GM19099 (cell line): ENCODE data around the gene FOXF2.

Experiments used
- POLR2A ChIP-seq: IDR thresholded peaks from 3 replicates; pipeline ENCODE4 v1.6.1; 2011; ENCODE audit warnings: low read depth; ENCODE audit not compliant: insufficient read length; ENCODE audit errors: extremely low read depth

Gene FOXF2

DNA sequence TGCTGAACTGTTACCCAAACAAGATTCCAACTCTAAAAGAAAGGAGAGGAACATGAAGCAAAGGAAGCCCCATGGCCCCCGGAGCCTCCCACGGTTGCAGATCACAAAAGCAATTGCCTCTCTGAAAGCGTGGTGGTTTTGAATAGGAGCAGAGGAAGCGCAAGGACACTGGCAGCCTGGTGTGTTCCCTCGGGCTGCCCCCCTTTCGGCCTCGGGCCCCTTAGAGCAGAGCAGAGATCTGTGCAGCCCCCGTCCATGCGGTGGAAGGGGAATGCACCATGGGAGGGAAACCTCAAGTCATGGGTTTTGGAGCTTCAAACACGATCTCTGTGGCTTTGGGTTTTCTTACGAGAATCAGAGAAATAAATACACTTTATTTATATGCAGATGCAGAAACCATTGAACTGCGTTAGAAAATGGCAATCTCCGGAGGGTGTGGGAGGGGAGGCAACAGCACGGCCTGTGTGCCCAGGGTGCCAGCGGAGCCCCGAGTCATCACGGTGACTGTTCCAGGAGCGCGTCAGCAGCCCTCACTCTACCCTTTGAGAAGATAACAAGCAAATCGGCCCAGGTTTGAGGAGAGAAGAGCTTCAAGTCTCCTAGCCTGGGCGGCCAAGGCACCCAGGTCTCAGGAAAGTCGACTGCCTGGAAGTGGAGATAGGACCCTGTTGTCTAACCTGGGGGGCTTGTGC is 20.5 kb downstream of the FOXF2 start:
- TF ChIP-seq POLR2A = no peak

DNA sequence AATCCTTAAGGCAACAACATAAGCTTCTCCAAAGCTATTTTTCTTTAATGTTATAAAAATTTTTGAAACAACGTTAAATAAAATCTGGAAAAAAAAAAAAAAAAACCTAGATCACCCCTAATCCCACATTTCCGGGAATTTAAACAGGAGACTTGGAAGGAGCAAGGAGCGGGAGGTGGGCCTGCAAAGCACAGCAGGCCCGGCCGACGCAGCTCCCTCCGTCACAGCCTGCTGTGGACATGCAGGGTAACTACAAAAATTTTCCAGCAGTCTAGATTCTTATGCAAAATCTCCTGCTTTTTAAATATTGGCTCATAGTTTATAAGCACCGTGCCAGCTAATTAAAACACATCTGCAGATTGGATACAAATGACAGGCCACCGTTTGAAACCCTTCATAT is 23.5 kb downstream of the FOXF2 start:
- no peak for TF ChIP-seq POLR2A

DNA sequence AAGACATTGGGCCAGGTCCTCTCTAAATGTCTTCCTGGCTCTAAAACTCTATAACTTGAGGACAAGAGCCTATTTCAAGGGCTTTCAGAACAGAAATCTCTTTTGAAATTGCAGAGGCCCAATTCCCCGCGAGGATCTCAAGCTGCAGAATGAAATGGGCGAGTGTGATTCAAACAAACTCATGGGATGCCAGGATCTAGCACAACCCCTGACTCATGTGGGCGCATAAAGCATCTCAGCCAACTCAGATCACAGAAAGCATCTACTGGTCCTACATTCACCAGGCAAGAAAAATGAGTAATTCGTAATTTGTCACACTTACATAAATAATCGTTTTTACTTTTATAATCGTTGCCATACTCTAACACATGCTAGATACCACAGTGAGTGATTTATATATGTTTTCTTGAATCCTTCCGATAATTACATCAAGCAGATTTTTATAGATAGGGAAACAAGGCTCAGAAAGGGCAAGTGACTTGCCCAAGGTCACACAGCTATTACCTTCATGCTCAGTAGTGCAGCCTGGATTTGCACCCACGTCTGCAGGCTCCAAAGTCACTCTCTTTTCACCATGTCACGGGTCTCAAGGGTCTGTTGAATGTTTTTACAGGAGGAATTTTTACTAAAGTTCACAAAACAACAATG is 26.2 kb downstream of the FOXF2 start:
- no peak for TF ChIP-seq POLR2A

DNA sequence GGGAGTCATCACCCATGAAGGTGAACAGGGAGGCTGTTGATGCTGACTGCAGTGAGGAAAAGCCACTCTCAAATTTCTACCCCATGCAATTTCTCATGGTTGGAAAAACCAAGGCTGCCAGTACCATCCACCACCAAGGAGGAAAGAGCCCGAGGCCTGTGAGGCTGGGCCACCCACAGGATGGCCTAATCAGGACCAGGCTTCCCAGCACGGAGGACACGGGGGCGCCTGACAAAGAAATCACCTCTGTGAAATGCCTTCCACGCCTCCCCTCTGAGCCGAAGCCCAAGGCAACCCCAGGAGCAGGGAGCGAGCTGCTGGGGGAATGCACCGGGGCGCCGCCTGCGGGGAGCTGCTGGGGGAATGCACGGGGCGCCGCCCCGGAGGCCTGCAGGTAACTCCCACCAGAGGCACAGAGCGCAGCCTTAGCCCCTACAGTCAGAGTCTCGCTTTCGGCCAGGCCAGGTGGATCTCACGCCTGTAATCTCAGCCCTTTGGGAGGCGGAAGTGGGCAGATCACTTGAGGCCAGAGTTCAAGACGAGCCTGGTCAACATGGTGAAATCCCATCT is 26.9 kb downstream of the FOXF2 start:
- TF ChIP-seq POLR2A = no peak

GRCh38 chr6:1416820-1417219 is 27.4 kb downstream of the FOXF2 start:
- TF ChIP-seq POLR2A = no peak

DNA sequence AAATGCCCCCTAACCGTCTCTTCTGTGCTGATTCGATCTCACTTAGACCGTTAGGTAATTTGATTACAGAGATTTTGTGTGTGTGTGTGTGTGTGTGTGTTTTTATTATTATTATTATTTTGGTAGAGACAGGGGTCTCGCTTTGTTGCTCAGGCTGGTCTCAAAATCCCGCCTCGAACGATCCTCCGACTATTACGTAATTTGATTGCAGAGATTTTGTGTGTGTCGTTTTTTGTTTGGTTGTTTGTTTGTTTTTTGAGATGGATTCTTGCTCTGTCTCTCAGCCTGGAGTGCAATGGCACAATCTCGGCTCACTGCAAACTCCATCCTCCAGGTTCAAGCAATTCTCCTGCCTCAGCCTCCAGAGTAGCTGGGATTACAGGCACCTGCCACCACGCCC is 28.3 kb downstream of the FOXF2 start:
- no peak for TF ChIP-seq POLR2A

GRCh38 chr6:1418471-1419191 is 29.3 kb downstream of the FOXF2 start:
- no peak for TF ChIP-seq POLR2A

DNA sequence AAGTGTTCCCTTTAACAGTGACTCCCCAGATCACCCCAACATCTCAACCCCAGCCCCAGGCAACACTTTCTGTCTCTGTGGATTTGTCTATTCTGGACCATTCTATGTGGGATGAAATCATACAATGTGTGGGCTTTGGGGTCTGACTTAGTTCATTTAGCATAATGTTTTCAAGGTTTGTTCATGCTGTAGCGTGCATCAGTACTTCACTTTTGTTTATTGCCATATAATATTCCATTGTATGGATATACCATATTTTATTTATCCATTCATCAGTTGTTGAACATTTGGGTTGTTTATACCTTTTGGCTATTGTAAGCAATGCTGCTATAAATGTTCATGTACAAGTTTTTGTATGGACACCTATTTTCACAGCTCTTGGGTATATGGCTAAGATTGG is 31.0 kb downstream of the FOXF2 start:
- TF ChIP-seq POLR2A = no peak

DNA sequence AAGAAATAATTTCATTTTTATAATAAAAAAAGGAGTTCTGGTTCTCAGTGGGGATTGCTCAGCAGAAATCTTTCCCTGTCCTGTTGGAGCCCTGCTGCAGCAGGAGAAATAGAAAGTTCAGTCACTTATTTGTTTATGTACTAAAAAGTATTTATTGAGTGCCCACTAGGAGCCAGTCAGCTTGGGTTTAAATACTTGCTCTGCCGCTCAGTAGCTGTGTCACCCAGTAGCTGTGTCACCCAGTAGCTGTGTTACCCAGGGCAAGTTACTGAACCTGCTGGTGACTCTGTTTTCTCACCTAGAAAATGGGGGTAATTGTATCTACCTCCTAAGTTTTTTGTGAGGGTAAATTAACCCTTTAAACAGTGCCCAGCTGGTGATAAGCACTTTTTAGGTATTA is 32.9 kb downstream of the FOXF2 start:
- no peak for TF ChIP-seq POLR2A

DNA sequence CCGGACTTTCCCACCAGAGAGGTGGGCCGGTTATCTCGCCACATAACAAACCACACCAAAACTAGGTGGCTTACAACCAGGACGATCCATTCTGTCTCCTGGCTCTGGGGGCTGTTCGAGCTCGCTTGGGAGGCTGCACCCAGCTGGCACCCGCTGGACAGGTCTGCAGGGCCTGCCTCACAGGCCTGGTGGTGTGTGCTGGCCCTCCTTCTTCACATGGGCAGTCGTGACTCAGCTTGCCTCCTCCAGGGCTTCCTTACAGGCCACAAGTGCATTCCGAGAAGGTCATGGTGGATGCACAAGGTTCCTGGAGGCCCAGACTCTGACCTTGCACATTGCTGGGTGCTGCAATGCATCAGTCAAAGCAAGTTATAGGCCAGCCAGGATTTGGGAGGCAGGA is 34.2 kb downstream of the FOXF2 start:
- TF ChIP-seq POLR2A = no peak

DNA sequence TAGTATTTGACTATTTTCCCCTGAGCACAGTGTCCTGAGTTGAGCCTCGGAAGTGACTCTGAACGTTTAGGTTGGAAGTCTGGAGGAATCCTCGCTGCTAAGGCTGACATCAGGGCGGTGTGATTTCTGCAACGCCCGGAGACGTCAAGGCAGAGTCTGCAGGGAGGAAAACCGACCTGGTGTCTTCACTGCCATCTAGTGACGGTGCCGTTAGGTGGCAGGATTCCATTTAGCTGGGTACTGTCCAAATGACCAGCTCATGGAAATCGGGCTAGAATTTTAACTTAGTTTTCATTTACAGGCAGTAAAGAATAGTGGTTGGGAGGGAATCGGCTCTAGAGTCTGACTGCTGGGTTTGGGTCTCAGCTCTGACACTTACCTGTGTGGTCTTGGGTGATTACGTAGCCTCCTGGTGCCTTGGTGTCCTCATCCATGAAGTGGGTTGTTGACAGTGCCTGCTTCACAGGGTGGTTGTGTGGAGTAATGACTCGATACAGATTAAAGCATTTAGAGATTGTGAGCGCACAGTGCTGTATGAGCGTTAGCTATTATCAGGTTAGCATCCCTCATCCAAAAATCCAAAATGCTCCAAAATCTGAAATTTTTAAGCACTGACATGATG is 35.0 kb downstream of the FOXF2 start:
- no peak for TF ChIP-seq POLR2A

DNA sequence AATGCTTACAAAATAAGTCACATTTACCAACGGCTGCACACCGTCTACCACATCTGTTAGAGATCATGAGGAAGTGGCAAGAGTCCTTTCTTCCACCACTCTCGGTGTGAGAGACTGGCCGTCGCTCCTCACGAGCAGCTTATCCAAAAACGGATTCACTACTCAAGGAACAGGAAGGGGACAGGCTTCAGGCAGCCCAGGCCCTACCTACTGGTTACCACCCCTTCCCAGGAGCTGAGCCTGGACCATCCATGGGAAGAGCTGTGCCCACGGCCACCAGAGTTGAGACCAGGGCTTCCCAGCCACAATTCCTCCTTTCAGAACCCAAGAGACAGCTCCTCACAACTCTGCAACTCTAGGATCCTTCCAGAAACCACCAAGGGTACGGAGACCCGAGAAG is 37.0 kb downstream of the FOXF2 start:
- TF ChIP-seq POLR2A = no peak

DNA sequence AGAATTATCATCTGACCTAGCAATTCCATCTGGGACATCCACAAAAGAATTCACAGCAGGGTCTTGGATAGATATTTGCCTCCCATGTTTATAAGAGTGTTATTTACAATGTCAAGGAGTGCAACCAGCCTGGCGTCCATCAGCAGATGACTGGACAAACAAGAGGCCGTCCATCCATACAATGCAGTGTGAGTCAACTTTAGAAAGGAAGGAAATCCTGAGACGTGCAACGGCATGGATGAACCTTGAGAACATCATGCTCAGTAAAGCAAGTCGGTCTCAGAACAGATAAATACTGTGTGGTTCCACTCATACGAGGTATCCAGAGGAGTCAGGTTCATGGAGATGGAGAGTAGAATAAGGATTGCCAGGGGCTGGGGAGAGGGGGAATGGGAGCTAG is 46.4 kb downstream of the FOXF2 start:
- TF ChIP-seq POLR2A = no peak

DNA sequence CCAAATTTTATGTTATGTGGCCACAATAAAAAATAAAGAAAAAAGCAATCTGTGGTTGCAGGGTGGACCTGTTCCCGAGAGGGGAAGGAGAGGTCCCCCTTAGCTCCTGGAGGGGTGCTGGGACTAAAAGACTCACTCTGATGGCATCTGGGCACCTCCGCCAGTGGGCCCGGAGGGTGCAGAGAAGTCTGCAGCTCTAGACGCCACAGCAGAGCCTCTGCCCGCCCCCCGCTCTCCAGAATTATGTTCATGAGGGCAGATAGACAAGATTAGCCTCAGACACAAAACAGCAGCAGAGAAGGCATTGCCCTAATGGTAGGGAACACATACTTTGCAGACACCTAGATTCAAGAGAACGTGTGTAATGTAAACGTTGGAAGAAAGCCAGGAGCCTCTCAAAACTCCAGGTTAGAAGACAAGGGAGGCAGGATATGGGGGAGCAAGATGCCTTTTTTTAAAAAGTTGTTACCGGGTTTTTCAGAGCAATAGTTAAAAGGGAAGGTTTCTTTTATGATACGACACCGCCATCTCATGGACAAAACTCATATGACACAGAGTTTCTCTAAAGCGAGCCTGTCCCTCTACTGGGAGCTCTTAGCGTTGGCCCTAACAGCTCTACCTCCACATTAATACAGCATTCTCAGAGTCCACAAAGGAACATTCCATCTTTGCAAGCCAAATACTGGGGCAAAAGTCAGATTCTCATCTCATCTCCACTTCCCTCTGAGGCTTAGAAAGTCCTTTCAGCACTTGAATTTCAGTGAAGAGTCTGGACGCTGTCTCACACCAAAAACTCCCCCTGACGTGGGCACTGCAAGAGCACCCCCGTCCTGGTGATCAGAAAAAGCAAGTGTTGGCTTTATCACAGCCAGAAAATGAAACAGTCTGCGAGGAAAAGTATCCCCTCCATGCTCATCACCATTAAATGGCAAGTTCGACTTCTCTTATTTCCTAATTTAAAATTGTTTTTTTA is 47.2 kb downstream of the FOXF2 start:
- no peak for TF ChIP-seq POLR2A

DNA sequence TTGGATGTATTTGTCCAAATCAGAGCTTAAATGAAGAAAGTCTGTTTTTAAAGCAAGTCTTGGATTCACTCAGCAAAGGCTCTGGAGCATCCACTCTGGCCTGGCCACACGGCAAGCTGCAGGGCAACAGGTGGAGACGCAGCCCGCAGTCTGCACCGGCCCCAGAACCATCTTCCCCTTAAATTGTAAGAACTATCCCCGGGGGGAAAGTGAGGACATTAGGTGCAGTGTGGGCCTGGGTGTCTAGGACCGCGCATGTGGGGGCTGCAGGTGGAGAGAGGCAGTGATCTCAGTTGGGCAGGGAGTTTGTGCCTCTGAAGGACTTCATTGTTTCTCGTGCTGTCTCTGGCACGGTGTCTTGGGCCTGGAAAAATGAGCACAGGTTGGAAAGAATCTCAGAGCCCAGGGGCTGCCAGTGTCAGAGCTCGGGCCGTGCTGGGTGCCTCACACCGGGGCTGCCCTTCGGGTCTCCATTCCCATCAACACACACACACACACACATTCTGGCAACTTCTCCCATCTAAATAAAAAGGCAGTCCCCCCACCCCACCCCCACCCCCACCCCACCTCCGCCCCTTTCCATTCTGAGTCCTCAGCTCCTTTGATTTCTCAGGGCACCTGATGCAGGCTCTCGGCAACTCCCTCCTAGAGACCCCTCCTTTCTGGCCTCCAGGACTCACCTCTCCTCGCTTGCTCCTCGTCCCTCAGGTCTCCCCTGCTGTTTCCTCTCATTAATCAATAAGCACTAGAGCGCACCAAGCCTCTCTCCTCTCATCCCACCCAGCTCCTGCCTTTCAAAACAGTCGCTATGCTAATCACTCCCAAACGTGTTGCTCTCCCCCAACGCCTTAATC is 48.4 kb downstream of the FOXF2 start:
- no peak for TF ChIP-seq POLR2A
